ENCODE measurements around the gene OR5H15.
"Not testable (repeated sequence)": the region's sequence is repeated elsewhere in the genome, so short reads cannot be mapped to it uniquely, and the experiment has no call there.

OR5H15 gene

GRCh38 chr3:98182196-98182595, 15.7 kb downstream of the OR5H15 start:
- no peaks in the 10 kb centered on the region for H3K36me3 ChIP-seq (ENCODE audit: insufficient read depth, low read length)
- no peaks in the 10 kb centered on the region for H3K27me3 ChIP-seq (ENCODE audit: control insufficient read depth, insufficient read depth, low read length)
- no peaks in the 10 kb centered on the region for H3K4me1 ChIP-seq (ENCODE audit: control insufficient read depth, insufficient read depth, low read length)
- H3K4me2 ChIP-seq (ENCODE audit: low read length) = no peak overlapping the region
- H3K4me3 ChIP-seq (ENCODE audit: low read length) = no peak overlapping the region
- no peaks in the 10 kb centered on the region for H3K9me3 ChIP-seq (replicated peaks; ENCODE audit: low read length)
- H3K9ac ChIP-seq (ENCODE audit: low read depth, low read length) = no peak overlapping the region

GRCh38 chr3:98185180-98185579, 18.7 kb downstream of the OR5H15 start:
- Histone ChIP-seq H3K9ac (ENCODE audit: low read depth, low read length) (no peak overlapping the region), H3K36me3 (ENCODE audit: insufficient read depth, low read length) (no peaks in the 10 kb centered on the region), H3K9me3 (replicated peaks; ENCODE audit: low read length) (no peaks in the 10 kb centered on the region), H3K4me1 (ENCODE audit: control insufficient read depth, insufficient read depth, low read length) (no peaks in the 10 kb centered on the region), H3K27me3 (ENCODE audit: control insufficient read depth, insufficient read depth, low read length) (no peaks in the 10 kb centered on the region), H3K4me2 (ENCODE audit: low read length) (no peak overlapping the region), H3K4me3 (ENCODE audit: low read length) (no peak overlapping the region)

- no peak overlapping the region for H3K4me3 ChIP-seq (ENCODE audit: low read length)
- no peaks in the 10 kb centered on the region for H3K9me3 ChIP-seq (replicated peaks; ENCODE audit: low read length)
- no peak overlapping the region for H3K4me2 ChIP-seq (ENCODE audit: low read length)
- no peaks in the 10 kb centered on the region for H3K36me3 ChIP-seq (ENCODE audit: insufficient read depth, low read length)
- no peak overlapping the region for H3K9ac ChIP-seq (ENCODE audit: low read depth, low read length)
- H3K27me3 ChIP-seq (ENCODE audit: control insufficient read depth, insufficient read depth, low read length) = no peaks in the 10 kb centered on the region
- no peaks in the 10 kb centered on the region for H3K4me1 ChIP-seq (ENCODE audit: control insufficient read depth, insufficient read depth, low read length)
These were observed 22.0 kb downstream of the OR5H15 start for GRCh38 chr3:98188545-98188944.

GRCh38 chr3:98190911-98191310, 24.4 kb downstream of the OR5H15 start:
- not testable (repeated sequence) for H3K4me3 ChIP-seq (ENCODE audit: low read length); H3K9ac ChIP-seq (ENCODE audit: low read depth, low read length); H3K4me2 ChIP-seq (ENCODE audit: low read length); H3K27me3 ChIP-seq (ENCODE audit: control insufficient read depth, insufficient read depth, low read length); H3K9me3 ChIP-seq (replicated peaks; ENCODE audit: low read length); H3K4me1 ChIP-seq (ENCODE audit: control insufficient read depth, insufficient read depth, low read length); H3K36me3 ChIP-seq (ENCODE audit: insufficient read depth, low read length)

GRCh38 chr3:98196293-98196692, 29.8 kb downstream of the OR5H15 start:
- H3K4me3 ChIP-seq (ENCODE audit: low read length); H3K27me3 ChIP-seq (ENCODE audit: control insufficient read depth, insufficient read depth, low read length); H3K4me2 ChIP-seq (ENCODE audit: low read length); H3K9ac ChIP-seq (ENCODE audit: low read depth, low read length); H3K36me3 ChIP-seq (ENCODE audit: insufficient read depth, low read length); H3K9me3 ChIP-seq (replicated peaks; ENCODE audit: low read length); H3K4me1 ChIP-seq (ENCODE audit: control insufficient read depth, insufficient read depth, low read length): not testable (repeated sequence)

GRCh38 chr3:98199020-98199419, 32.5 kb downstream of the OR5H15 start:
- H3K9me3 ChIP-seq (replicated peaks; ENCODE audit: low read length) = no peaks in the 10 kb centered on the region

GRCh38 chr3:98209244-98209643, 42.7 kb downstream of the OR5H15 start:
- Histone ChIP-seq H3K27me3 (ENCODE audit: control insufficient read depth, insufficient read depth, low read length) (no peaks in the 10 kb centered on the region), H3K9ac (ENCODE audit: low read depth, low read length) (no peak overlapping the region), H3K4me1 (ENCODE audit: control insufficient read depth, insufficient read depth, low read length) (no peaks in the 10 kb centered on the region), H3K4me3 (ENCODE audit: low read length) (no peak overlapping the region), H3K36me3 (ENCODE audit: insufficient read depth, low read length) (no peaks in the 10 kb centered on the region), H3K9me3 (replicated peaks; ENCODE audit: low read length) (no peaks in the 10 kb centered on the region), H3K4me2 (ENCODE audit: low read length) (no peak overlapping the region)

More at GRCh38 chr3:98199020-98199419, 32.5 kb downstream of the OR5H15 start:
- no peaks in the 10 kb centered on the region for H3K4me1 ChIP-seq (ENCODE audit: control insufficient read depth, insufficient read depth, low read length)
- H3K36me3 ChIP-seq (ENCODE audit: insufficient read depth, low read length) = no peaks in the 10 kb centered on the region
- H3K4me3 ChIP-seq (ENCODE audit: low read length) = no peak overlapping the region
- H3K27me3 ChIP-seq (ENCODE audit: control insufficient read depth, insufficient read depth, low read length) = no peaks in the 10 kb centered on the region
- H3K4me2 ChIP-seq (ENCODE audit: low read length) = no peak overlapping the region
- no peak overlapping the region for H3K9ac ChIP-seq (ENCODE audit: low read depth, low read length)

- Histone ChIP-seq H3K4me3 (ENCODE audit: low read length) (no peak overlapping the region), H3K27me3 (ENCODE audit: control insufficient read depth, insufficient read depth, low read length) (no peaks in the 10 kb centered on the region), H3K4me2 (ENCODE audit: low read length) (no peak overlapping the region), H3K4me1 (ENCODE audit: control insufficient read depth, insufficient read depth, low read length) (no peaks in the 10 kb centered on the region), H3K9me3 (replicated peaks; ENCODE audit: low read length) (no peaks in the 10 kb centered on the region), H3K9ac (ENCODE audit: low read depth, low read length) (no peak overlapping the region), H3K36me3 (ENCODE audit: insufficient read depth, low read length) (no peaks in the 10 kb centered on the region)
These were observed 46.8 kb downstream of the OR5H15 start for GRCh38 chr3:98213276-98213675.

- Histone ChIP-seq H3K4me2 (ENCODE audit: low read length) (no peak overlapping the region), H3K4me3 (ENCODE audit: low read length) (no peak overlapping the region), H3K36me3 (ENCODE audit: insufficient read depth, low read length) (no peaks in the 10 kb centered on the region), H3K9ac (ENCODE audit: low read depth, low read length) (no peak overlapping the region), H3K27me3 (ENCODE audit: control insufficient read depth, insufficient read depth, low read length) (no peaks in the 10 kb centered on the region), H3K4me1 (ENCODE audit: control insufficient read depth, insufficient read depth, low read length) (no peaks in the 10 kb centered on the region), H3K9me3 (replicated peaks; ENCODE audit: low read length) (no peaks in the 10 kb centered on the region)
These were observed 48.6 kb downstream of the OR5H15 start for GRCh38 chr3:98215051-98215450.

Measured in skeletal muscle satellite cell (primary cell).